Suprapubic skin (tissue), 4 donors: Measurements from ENCODE around the gene ITSN1.

Experiments
- CTCF ChIP-seq, 2 donors: fragments of 200-600 bp in 1 of 2; fragments of 450-650 bp in 1 of 2; sonication (generic) in 1 of 2; IDR thresholded peaks; one replicate each; pipeline ENCODE4 v1.5.1; 2016 to 2019; ENCODE audit warnings: antibody characterized with exemption in 2 of 2, mild to moderate bottlenecking in 1 of 2, moderate library complexity in 1 of 2
- POLR2A ChIP-seq, 2 donors: fragments of 450-650 bp; IDR thresholded peaks; one replicate each; pipeline ENCODE4 v1.6.1; 2017; ENCODE audit warnings: antibody characterized with exemption in 2 of 2, mild to moderate bottlenecking in 2 of 2, moderate library complexity in 2 of 2
- POLR2AphosphoS5 ChIP-seq, 3 donors: sonication (generic); formaldehyde crosslinking; IDR thresholded peaks; one replicate each; pipeline ENCODE4 v1.6.1; 2017; ENCODE audit warnings: antibody characterized with exemption in 3 of 3

DNA sequence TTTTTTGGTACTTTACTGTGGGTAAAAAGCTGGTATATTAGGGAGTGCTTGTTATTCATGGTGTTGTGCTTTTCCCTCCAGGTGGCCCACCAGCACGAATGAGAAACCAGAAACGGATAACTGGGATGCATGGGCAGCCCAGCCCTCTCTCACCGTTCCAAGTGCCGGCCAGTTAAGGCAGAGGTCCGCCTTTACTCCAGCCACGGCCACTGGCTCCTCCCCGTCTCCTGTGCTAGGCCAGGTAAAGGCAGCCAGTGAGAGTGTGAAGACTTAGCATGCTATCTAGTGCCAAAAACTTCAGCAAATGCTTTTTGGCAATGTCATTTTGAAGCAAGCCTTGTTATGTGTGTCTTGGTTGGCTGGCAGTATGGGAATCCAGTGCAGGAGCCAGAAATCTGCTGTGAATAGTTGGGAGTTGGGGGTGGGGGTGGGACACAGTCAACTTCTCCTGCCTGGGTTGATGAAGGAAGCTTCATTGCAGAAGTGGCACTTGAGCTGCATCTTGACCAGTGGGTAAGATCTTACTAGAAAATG lies 171.6 kb downstream of the ITSN1 start:
- no peak for TF ChIP-seq CTCF (IDR thresholded peaks at IDR 0.05)
- TF ChIP-seq POLR2AphosphoS5 (IDR thresholded peaks at IDR 0.05), result no peak
- TF ChIP-seq POLR2A (IDR thresholded peaks at IDR 0.05), result no peak
